Hepatocyte (in vitro differentiated cells): Measurements from ENCODE around the gene CHST13. TPM values are rescaled to one million over a fixed set of nuclear protein-coding genes. Genes with fewer than 3 reads are reported as not detected.

Source experiments
- DNase-seq: peaks from one replicate; pipeline ENCODE4 v3.0.0-alpha.2; 2016; ENCODE audit warnings: low spot score
- H2AFZ ChIP-seq: fragments of 200-600 bp; sonication (generic); 2 replicates; pipeline ENCODE4 v1.6.0; 2016; ENCODE audit warnings: antibody characterized with exemption, mild to moderate bottlenecking
- H3K27ac ChIP-seq: fragments of 200-600 bp; sonication (generic); 2 replicates; pipeline ENCODE4 v1.5.1; 2016; ENCODE audit warnings: mild to moderate bottlenecking
- H3K27me3 ChIP-seq: fragments of 200-600 bp; sonication (generic); 2 replicates; pipeline ENCODE4 v1.6.1; 2016
- H3K36me3 ChIP-seq: fragments of 200-600 bp; sonication (generic); replicated peaks from 2 replicates; pipeline ENCODE4 v1.5.1; 2016; ENCODE audit warnings: low read depth; ENCODE audit not compliant: insufficient read depth
- H3K4me1 ChIP-seq: fragments of 200-600 bp; sonication (generic); 2 replicates; pipeline ENCODE4 v1.5.1; 2016; ENCODE audit warnings: mild to moderate bottlenecking, moderate library complexity; ENCODE audit not compliant: insufficient read depth
- H3K4me2 ChIP-seq: fragments of 200-600 bp; sonication (generic); 2 replicates; pipeline ENCODE4 v1.6.0; 2016
- H3K4me3 ChIP-seq: fragments of 200-600 bp; sonication (generic); 2 replicates; pipeline ENCODE4 v1.5.1; 2016; ENCODE audit warnings: mild to moderate bottlenecking
- H3K79me2 ChIP-seq: fragments of 200-600 bp; sonication (generic); 2 replicates; pipeline ENCODE4 v1.6.0; 2017; ENCODE audit warnings: mild to moderate bottlenecking
- H3K9me2 ChIP-seq: fragments of 200-600 bp; sonication (generic); replicated peaks from 2 replicates; pipeline ENCODE4 v1.6.0; 2017; ENCODE audit warnings: mild to moderate bottlenecking; ENCODE audit not compliant: insufficient read depth
- H3K9me3 ChIP-seq: fragments of 200-600 bp; sonication (generic); 2 replicates; pipeline ENCODE4 v1.5.1; 2016; ENCODE audit warnings: low read depth, mild to moderate bottlenecking
- H4K20me1 ChIP-seq: fragments of 200-600 bp; sonication (generic); 2 replicates; pipeline ENCODE4 v1.6.0; 2016; ENCODE audit warnings: mild to moderate bottlenecking; ENCODE audit not compliant: insufficient read depth, poor library complexity, severe bottlenecking
- EZH2 ChIP-seq: fragments of 200-600 bp; sonication (generic); IDR thresholded peaks from 2 replicates; pipeline ENCODE4 v1.6.1; 2016; ENCODE audit warnings: antibody characterized with exemption, mild to moderate bottlenecking, borderline replicate concordance
- EZH2phosphoT487 ChIP-seq: fragments of 200-600 bp; sonication (generic); IDR thresholded peaks from one replicate; pipeline ENCODE4 v1.6.1; 2018; ENCODE audit warnings: antibody characterized with exemption, mild to moderate bottlenecking, low read depth, moderate library complexity; ENCODE audit not compliant: unreplicated experiment, severe bottlenecking
- WGBS: methylation state at CpG from one replicate; pipeline ENCODE4 v1.1.6; 2016; ENCODE audit warnings: low lambda C conversion rate; ENCODE audit errors: missing lambda C conversion rate; 5-methylcytosine and 5-hydroxymethylcytosine counted together
- polyA plus RNA-seq: library from polyadenylated mRNA; unstranded; fragments of >200 nt; fragmentation: Nextera tagmentation; extraction: Ambion mirVana; gene quantifications from 2 replicates; pipeline ENCODE4 v1.2.1, GENCODE V29; 2016
- total RNA-seq: library from RNA; depleted of rRNA; stranded (reverse); fragments of >200 nt; gene quantifications from 2 replicates; pipeline ENCODE4 v1.2.3, GENCODE V29; 2014
- TF ChIP-seq, protein P1 (sequence below): fragments of 200-600 bp; sonication (generic); IDR thresholded peaks from 2 replicates; pipeline ENCODE4 v1.5.1; 2016; ENCODE audit warnings: antibody characterized with exemption, mild to moderate bottlenecking; ENCODE audit not compliant: poor library complexity

The CHST13 gene
- total and polyA plus RNA-seq, 2 experiments from 2014 or later = 31.5 to 54.6 TPM

DNA sequence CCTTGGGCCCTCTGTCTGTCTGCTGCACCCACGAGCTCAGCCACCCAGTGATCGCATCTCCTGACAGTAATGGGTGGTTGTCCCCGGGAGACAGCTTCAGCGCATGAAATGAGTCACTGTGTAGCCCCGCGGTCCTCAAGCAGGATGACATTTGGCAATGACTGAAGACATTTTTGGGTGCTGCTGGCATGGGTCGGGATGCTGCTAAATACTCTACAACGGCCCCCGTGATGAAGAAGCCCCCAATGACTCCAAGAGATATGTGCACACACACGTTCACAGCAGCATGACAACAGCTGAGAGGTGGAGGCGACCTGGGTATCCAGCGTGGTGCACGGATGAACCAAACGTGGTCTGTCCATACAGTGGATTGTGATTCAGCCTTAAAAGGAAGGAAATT lies 30.9 kb upstream of the CHST13 start:
- Histone ChIP-seq H3K9me2 (no peaks in the 10 kb centered on the region), H3K36me3 (no peaks in the 10 kb centered on the region), H3K4me3 (no peak overlapping the region), H3K27ac (no peak overlapping the region), H3K4me2 (no peak overlapping the region), H3K27me3 (no peaks in the 10 kb centered on the region), H3K9me3 (no peaks in the 10 kb centered on the region), H2AFZ (no peak overlapping the region), H4K20me1 (no peaks in the 10 kb centered on the region), H3K4me1 (no peaks in the 10 kb centered on the region), H3K79me2 (no peaks in the 10 kb centered on the region)
- TF ChIP-seq, protein P1, sequence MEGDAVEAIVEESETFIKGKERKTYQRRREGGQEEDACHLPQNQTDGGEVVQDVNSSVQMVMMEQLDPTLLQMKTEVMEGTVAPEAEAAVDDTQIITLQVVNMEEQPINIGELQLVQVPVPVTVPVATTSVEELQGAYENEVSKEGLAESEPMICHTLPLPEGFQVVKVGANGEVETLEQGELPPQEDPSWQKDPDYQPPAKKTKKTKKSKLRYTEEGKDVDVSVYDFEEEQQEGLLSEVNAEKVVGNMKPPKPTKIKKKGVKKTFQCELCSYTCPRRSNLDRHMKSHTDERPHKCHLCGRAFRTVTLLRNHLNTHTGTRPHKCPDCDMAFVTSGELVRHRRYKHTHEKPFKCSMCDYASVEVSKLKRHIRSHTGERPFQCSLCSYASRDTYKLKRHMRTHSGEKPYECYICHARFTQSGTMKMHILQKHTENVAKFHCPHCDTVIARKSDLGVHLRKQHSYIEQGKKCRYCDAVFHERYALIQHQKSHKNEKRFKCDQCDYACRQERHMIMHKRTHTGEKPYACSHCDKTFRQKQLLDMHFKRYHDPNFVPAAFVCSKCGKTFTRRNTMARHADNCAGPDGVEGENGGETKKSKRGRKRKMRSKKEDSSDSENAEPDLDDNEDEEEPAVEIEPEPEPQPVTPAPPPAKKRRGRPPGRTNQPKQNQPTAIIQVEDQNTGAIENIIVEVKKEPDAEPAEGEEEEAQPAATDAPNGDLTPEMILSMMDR = no peak
- TF ChIP-seq EZH2 = no peak
- no peak for TF ChIP-seq EZH2phosphoT487
- WGBS = 87% methylated on average over 14 of the region's 14 CpGs
- DNase-seq = no peak

DNA sequence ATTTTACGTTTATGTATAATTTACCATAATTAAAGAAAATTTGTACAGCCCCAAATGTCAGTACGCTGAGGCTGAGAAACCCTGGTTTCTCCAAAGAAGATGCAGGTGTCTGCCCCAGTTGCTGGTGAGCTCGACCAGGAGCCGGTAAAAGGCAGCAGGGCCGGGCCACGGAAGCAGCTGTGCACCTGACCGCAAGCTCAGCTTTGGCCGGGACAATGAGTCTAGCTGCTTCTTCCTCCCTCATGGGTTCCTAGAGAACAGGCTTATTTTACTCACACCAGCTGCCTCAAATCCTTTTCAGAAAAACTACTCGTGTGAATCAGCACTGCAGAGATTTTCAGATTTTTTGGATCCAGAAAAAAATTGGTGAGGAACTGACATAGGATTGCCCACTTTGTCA lies 30.2 kb upstream of the CHST13 start:
- no peaks in the 10 kb centered on the region for H4K20me1 ChIP-seq
- no peak overlapping the region for H3K27ac ChIP-seq
- no peak for TF ChIP-seq EZH2
- TF ChIP-seq, protein P1 = no peak
- no peak for TF ChIP-seq EZH2phosphoT487
- H3K27me3 ChIP-seq = no peaks in the 10 kb centered on the region
- H3K4me3 ChIP-seq = no peak overlapping the region
- DNase-seq = no peak
- H3K36me3 ChIP-seq = no peaks in the 10 kb centered on the region
- H2AFZ ChIP-seq = no peak overlapping the region
- H3K79me2 ChIP-seq = no peaks in the 10 kb centered on the region
- H3K4me2 ChIP-seq = no peak overlapping the region
- WGBS = 82% methylated on average over 9 of the region's 9 CpGs
- no peaks in the 10 kb centered on the region for H3K9me2 ChIP-seq
- no peaks in the 10 kb centered on the region for H3K9me3 ChIP-seq
- H3K4me1 ChIP-seq = no peaks in the 10 kb centered on the region

DNA sequence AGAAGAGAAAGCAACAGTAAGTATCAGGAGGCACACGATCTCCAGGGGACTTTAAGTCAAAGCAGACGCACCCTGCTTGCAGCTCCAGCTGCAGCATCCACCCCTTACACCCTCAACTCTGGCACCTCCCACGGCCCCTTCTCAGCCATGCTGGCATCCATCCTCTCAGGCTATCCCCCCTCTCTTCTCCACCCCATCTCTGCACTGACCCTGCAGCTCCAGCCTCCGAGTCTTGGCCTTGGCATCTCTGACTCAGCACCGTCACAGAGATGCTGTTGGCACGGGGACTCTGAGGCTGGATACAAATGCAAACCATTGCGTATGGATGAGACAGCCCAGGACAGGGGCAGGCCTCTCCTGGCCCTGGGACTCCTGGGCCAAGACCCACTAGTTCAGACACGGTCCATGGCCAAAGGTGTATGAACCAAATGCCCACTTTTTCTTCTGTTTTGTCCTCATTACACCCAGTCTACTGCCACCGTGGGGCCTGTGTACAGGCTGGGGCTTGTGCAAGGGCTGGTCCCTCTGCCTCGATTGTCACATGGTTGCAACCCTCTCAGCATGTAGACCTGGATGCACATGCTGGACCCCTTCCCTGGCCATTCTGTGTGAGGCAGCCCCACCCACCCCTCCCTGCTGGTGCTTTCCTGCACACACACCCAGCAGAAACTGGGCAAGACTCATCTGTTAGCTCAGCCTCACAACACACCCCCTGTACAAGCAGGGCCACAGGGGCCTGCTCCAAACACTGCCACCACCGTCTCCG lies 29.6 kb upstream of the CHST13 start:
- H3K36me3 ChIP-seq = no peaks in the 10 kb centered on the region
- DNase-seq = no peak
- no peaks in the 10 kb centered on the region for H4K20me1 ChIP-seq
- no peak overlapping the region for H3K4me3 ChIP-seq
- WGBS = 82% methylated on average over 12 of the region's 12 CpGs
- no peaks in the 10 kb centered on the region for H3K79me2 ChIP-seq
- H3K4me1 ChIP-seq = no peaks in the 10 kb centered on the region
- TF ChIP-seq EZH2 (no peak), EZH2phosphoT487 (no peak)
- TF ChIP-seq, protein P1 = no peak
- no peak overlapping the region for H2AFZ ChIP-seq
- H3K9me2 ChIP-seq = no peaks in the 10 kb centered on the region
- no peaks in the 10 kb centered on the region for H3K9me3 ChIP-seq
- H3K4me2 ChIP-seq = no peak overlapping the region
- H3K27ac ChIP-seq = no peak overlapping the region
- no peaks in the 10 kb centered on the region for H3K27me3 ChIP-seq

DNA sequence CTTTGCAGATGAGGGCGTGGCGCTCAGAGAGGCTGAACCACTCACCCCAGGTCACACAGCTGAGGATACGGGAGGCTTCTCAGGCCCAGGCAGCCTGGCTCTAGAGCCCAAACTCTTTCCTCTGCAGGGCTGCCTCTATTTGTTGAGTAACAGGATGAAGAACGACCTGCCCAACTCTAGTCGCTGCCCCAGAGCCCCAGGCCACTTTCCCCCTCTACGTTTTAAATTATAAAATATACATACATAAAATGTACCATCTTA lies 29.1 kb upstream of the CHST13 start:
- no peak for DNase-seq
- Histone ChIP-seq H3K27ac (no peak overlapping the region), H3K27me3 (no peaks in the 10 kb centered on the region), H3K36me3 (no peaks in the 10 kb centered on the region), H3K79me2 (no peaks in the 10 kb centered on the region), H3K9me2 (no peaks in the 10 kb centered on the region), H3K4me3 (no peak overlapping the region), H3K9me3 (no peaks in the 10 kb centered on the region), H2AFZ (no peak overlapping the region), H4K20me1 (no peaks in the 10 kb centered on the region), H3K4me1 (no peaks in the 10 kb centered on the region), H3K4me2 (no peak overlapping the region)
- no peak for TF ChIP-seq EZH2
- TF ChIP-seq, protein P1 = no peak
- TF ChIP-seq EZH2phosphoT487 = no peak
- WGBS = 85% methylated on average over 6 of the region's 6 CpGs
